ENCODE measurements around the gene TRIM39. TPM values are rescaled to one million over a fixed set of nuclear protein-coding genes. Genes with fewer than 3 reads are reported as not detected.

Gene TRIM39
- polyA plus RNA-seq, 3 donors: 3.5 to 16.3 (median 3.6) TPM

GRCh38 chr6:30331981-30332380 lies 5.3 kb downstream of the TRIM39 start:
- no peak overlapping the region for H3K4me3 Mint-ChIP-seq
- Histone ChIP-seq H3K4me2 (replicated peaks; ENCODE audit: extremely low read depth, low read length, poor library complexity, severe bottlenecking) (no peak overlapping the region), H2AFZ (ENCODE audit: insufficient read depth, low read depth, low read length, poor library complexity, severe bottlenecking) (no peak overlapping the region), H3K9me3 (replicated peaks in 1 of 2; ENCODE audit: control insufficient read depth in 1 of 2, insufficient read depth in 1 of 2, low read length in 2 of 2) (no peaks in the 10 kb centered on the region), H3K4me1 (ENCODE audit: control insufficient read depth in 1 of 2, insufficient read depth in 2 of 2, low read length in 2 of 2) (peaks cover 9 to 11% of the 10 kb centered on the region in 2 donors), H3K27ac (ENCODE audit: low read depth in 1 of 2, low read length in 2 of 2) (no peak overlapping the region), H3K9ac (ENCODE audit: insufficient read depth, low read length, poor library complexity, severe bottlenecking) (no peak overlapping the region), H3K27me3 (ENCODE audit: control insufficient read depth in 2 of 2, insufficient read depth in 2 of 2, low read length in 2 of 2) (no peaks in the 10 kb centered on the region), H3K4me3 (replicated peaks in 1 of 3; ENCODE audit: low read depth in 2 of 3, low read length in 3 of 3) (no peak overlapping the region), H3K36me3 (replicated peaks in 1 of 2; ENCODE audit: control insufficient read depth in 1 of 2, insufficient read depth in 2 of 2, low read length in 2 of 2) (peaks cover 36 to 78% of the 10 kb centered on the region in 2 donors), H4K20me1 (ENCODE audit: insufficient read depth, low read length) (no peaks in the 10 kb centered on the region), H3K79me2 (ENCODE audit: insufficient read depth, low read length) (no peaks in the 10 kb centered on the region)
- intact Hi-C loops (cut with micrococcal nuclease): no loop called here
- no peak for TF ChIP-seq CTCF (IDR thresholded peaks at IDR 0.05)
- no peaks in the 10 kb centered on the region for H3K27me3 Mint-ChIP-seq (ENCODE audit: low read depth in 3 of 3)
- no peak overlapping the region for H3K27ac Mint-ChIP-seq
- 94% methylated on average over 2 of the region's 3 CpGs for WGBS (ENCODE audit: insufficient coverage)
- peaks cover 71 to 74% of the 10 kb centered on the region in 2 donors for H3K36me3 Mint-ChIP-seq
- peaks cover 13% of the 10 kb centered on the region for H3K4me1 Mint-ChIP-seq
- DNase-seq: no peak
- no peaks in the 10 kb centered on the region for H3K9me3 Mint-ChIP-seq

DNA sequence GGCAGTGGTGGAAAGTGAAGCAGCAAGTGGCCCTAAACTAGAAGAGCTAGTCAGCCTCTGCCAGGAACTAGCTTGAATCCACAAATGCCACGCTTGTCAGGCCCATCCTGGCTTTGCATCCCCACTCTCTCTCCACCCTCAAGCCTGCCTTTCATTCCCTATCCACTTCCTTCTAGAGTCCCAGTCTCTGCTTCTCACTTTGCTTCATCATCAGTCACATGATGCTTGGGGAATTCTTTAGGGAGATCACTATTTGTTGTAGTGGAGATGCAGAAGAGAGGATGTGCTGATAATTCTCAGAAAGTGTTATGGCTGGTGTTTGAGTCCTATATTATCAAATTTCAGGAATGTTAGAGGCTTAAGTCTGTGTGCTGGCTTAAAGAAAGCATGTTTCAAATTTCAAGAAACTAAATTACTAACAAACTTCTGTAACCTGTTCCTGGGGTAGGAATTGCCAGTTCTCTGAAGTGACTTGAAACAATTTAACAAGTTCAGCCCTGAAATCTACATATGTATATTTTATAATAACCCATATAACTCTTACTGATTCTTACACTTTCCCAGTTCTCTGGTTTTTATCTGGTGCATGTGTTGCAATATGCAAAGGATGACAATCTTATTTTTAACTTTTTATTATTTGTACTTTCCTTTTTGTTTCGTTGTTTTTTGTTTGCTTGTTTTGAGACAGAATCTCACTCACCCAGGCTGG lies 7.5 kb downstream of the TRIM39 start:
- no peak overlapping the region for H2AFZ ChIP-seq (ENCODE audit: insufficient read depth, low read depth, low read length, poor library complexity, severe bottlenecking)
- Mint-ChIP-seq H3K27me3 (ENCODE audit: low read depth in 3 of 3) (no peaks in the 10 kb centered on the region), H3K36me3 (peaks cover 83 to 89% of the 10 kb centered on the region in 2 donors), H3K9me3 (no peaks in the 10 kb centered on the region), H3K4me1 (no peaks in the 10 kb centered on the region), H3K4me3 (no peak overlapping the region), H3K27ac (peak overlapping the region in 1 of 7 donors; percentile 30)
- H3K36me3 ChIP-seq (replicated peaks in 1 of 2; ENCODE audit: control insufficient read depth in 1 of 2, insufficient read depth in 2 of 2, low read length in 2 of 2): peaks cover 53 to 98% of the 10 kb centered on the region in 2 donors
- no peak overlapping the region for H3K4me2 ChIP-seq (replicated peaks; ENCODE audit: extremely low read depth, low read length, poor library complexity, severe bottlenecking)
- H3K4me1 ChIP-seq (ENCODE audit: control insufficient read depth in 1 of 2, insufficient read depth in 2 of 2, low read length in 2 of 2): no peaks in the 10 kb centered on the region
- no peak for DNase-seq
- H3K9ac ChIP-seq (ENCODE audit: insufficient read depth, low read length, poor library complexity, severe bottlenecking): no peak overlapping the region
- no peaks in the 10 kb centered on the region for H3K9me3 ChIP-seq (replicated peaks in 1 of 2; ENCODE audit: control insufficient read depth in 1 of 2, insufficient read depth in 1 of 2, low read length in 2 of 2)
- TF ChIP-seq CTCF (IDR thresholded peaks at IDR 0.05): no peak
- intact Hi-C loops (cut with micrococcal nuclease): no loop called here
- 75% methylated on average over 1 of the region's 2 CpGs for WGBS (ENCODE audit: insufficient coverage)
- H3K27me3 ChIP-seq (ENCODE audit: control insufficient read depth in 2 of 2, insufficient read depth in 2 of 2, low read length in 2 of 2): no peaks in the 10 kb centered on the region
- no peak overlapping the region for H3K4me3 ChIP-seq (replicated peaks in 1 of 3; ENCODE audit: low read depth in 2 of 3, low read length in 3 of 3)
- H4K20me1 ChIP-seq (ENCODE audit: insufficient read depth, low read length): no peaks in the 10 kb centered on the region
- H3K79me2 ChIP-seq (ENCODE audit: insufficient read depth, low read length): no peaks in the 10 kb centered on the region
- peak overlapping the region in 1 of 2 donors; percentile 34 for H3K27ac ChIP-seq (ENCODE audit: low read depth in 1 of 2, low read length in 2 of 2)
